ENCODE measurements around the gene PKNOX1.
"Not testable (repeated sequence)": the region's sequence is repeated elsewhere in the genome, so short reads cannot be mapped to it uniquely, and the experiment has no call there.

The PKNOX1 gene

DNA sequence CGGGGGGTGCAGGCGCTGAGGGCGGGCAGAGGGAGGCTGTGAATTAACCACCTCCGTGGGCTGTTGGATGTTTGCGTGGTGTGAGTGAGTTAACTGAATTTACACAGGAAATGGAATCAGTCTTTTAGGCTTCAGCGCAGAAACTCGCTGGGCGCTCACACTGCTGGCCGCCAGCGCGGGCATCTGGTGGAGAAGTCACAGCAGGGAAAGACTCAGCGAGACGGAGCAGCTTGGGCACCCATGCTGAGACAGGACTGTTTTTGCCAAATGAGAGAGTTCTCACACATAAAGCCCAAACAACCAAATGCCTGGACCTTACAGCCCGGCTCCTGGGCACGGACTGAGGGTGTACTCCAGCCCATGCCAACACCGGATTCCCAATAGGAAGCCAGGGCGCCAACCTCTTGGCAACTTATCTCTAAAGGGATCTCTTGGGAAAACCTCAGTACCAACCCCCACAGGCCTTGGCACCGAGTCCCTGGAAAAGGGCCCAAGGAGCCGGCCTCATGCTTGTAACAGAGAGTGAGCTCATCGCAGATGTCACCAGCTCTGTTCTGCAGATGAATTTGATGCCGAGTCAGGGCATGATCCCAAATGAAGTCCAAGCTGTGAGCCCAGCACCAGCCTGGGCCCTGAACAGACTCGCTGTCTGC is 90.0 kb downstream of the PKNOX1 start:
- not testable (repeated sequence) for DNase-seq

DNA sequence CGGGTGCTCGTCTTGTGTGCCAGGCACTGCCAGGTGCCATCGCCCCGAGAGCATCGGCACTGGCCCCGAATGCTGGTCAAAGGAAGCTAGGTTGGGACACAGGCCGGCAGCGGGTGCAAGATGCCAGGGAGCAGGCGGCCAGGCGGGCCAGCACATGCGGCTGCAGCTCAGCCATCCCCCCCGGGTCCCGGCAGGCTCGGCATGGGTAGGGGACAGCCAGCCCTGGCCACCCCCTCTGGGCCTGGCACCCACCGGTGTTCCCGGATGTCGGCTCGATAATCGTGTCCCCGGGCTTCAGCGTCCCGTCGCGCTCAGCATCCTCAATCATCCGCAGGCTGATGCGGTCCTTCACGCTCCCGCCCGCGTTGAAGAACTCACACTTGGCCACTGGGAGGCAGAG is 91.6 kb downstream of the PKNOX1 start:
- DNase-seq: not testable (repeated sequence)

GRCh38 chr21:43066690-43067089 is 92.3 kb downstream of the PKNOX1 start:
- not testable (repeated sequence) for DNase-seq

- not testable (repeated sequence) for DNase-seq
Observed at GRCh38 chr21:43068065-43068464, 93.7 kb downstream of the PKNOX1 start.

DNA sequence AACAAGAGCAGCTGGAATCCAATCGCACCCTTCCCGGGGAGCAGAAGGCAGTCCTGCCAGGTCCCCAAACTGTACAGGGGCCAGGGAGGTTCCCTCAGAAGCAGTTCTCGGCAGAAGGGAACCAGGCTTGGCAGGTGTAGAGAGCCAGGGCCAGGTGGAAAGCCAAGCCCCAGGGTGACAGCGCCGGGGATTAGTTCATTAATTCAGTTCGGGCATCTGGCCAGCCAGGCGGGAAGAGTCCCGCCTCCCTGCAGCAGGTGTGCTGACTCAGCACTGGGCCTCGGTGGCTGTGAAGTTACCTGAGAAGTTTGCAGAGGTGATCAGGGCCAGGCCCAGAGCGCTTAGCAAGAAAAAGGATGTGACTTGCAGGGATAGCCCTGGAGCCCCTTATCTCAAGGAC is 95.3 kb downstream of the PKNOX1 start:
- not testable (repeated sequence) for DNase-seq

DNA sequence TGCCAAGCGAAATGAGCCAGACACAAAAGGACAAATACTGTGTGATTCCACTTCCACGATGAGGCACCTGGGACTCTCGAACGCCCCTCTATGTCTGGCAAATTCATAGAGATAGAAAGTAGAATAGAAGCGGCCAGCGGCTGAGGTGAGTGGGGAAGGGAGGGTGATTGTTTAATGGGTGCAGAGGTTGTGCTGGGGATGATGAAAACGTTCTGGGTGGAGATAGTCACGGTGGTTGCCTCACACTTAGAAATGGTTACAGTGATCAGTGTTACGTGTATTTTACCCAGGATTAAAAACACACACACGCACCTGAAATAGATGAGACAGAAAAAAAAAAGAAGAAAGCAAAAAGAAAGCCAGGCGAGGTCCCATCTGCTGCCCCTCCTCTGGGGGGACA is 98.4 kb downstream of the PKNOX1 start:
- not testable (repeated sequence) for DNase-seq

DNA sequence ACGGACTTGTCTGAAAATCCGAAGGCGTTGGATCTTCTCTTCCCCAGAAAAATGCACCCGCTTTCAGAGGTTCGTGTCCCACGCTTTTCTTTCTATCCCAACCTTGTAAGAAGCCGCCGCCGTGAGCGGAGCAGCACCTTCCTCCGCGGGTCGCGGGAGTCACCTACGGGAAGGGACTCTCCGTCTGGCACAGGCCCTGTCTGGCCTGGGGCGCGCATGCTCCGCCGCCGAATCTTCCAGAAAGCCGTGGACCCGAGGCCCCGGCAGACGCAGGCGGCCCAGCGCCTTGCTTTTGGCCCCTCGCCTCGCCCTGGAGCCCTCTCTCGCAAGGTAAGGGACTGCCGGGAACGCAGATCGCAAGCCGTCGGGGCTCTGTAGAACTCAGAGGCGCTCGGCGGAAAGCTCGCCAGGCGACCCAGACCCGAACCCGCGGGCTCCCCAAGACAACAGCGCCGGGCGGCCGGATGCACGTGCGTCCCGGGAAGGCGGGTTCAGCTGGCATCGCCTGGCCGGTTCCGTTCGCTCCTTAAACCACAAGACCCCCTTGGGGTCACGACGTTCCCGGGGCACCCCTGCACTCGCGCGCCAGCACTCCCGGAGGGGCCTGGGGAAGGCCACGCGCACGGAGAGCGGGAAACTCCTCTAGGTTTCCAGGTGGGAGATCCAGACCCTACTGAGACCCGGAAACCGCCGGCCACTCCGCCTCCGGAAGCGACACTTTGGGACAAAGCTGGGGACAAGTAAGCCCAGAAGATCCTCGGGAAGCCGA is 100.2 kb downstream of the PKNOX1 start:
- DNase-seq: not testable (repeated sequence)

DNA sequence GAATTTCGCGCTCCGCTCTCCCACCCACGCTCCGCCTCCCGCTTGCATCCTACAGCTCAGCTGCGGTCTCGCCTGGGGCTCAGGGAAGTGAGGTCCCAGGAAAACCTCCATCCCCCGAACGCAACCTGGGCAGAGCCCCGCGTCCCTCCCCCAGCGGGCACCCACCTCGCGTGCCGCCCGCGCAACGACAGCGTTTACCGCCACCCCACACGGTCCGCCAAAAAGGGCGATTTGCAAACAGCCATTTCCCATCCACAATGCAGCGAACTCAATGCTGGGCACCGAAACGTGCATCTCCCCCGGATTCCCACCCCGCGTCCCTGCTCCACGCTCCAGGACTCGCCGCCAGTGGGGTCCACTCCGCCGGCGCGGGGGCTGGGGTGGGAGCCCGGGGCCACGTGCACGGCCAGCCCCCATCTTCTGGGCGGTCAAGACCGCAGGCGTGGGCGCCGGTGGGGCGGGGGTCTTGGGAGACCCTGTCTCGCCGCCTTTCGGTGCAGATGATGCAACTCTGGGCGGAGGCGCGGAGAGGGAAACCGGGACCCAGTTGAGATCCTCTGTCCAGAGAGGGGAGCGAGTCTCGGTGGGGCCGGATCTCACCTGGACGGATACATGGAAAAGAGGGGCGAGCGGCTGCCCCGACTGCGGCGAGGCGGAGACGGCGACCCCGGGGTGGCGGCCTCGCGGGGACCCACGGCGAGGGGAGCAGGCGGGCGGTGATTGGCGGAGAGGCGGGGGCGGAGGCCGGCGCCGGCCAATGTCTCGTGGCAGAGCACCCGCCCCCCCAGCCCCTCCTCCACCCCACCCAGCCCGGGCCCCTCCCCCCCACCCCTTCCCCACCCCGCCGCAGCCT is 101.0 kb downstream of the PKNOX1 start, which contains the start of gene CBS:
CBS (minus strand) TSS at position 666 of the 853 bp plus-strand sequence. CDS start 3,642 bp downstream, outside the sequence.
- not testable (repeated sequence) for DNase-seq

GRCh38 chr21:43076023-43076637 is 101.8 kb downstream of the PKNOX1 start:
- not testable (repeated sequence) for DNase-seq

- not testable (repeated sequence) for DNase-seq
Observed at GRCh38 chr21:43076643-43077042, 102.3 kb downstream of the PKNOX1 start.

DNA sequence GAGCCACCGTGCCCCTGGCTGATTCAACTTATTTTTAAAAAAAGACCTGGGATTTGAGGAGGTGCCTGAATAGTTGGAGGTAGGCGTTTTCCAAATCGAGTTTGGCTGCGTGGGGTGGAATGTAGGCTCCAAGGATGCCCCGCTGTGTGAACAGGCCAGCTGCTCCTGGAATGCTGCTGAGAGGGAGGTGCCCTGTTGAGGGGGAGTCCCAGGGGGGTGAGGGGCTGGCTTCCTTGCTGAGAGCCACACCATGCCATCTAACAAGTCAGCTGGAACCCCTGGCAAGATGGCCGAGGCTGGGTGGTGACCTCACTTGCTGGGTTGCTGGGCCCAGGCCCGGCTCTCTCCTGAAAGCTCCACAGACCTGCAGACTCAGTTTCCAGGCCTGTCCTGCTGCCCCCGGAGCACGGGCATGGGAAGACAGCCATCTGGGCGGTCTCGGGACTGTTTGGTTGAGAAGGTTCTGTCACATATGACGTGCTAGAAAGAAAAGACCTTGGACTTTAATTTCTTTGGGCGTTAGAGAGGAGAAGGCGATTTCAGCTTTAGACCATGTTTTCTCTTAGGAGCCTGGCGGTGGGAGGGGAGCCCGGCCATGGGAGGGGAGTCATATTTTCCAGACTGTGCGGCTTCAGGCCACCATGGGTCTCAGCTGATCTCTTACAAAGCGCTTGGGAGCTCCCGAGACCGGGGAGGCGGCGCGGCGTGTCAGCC is 108.4 kb downstream of the PKNOX1 start:
- not testable (repeated sequence) for DNase-seq

Measured in CD4-positive, alpha-beta T cell treated with Interleukin-17A for 4 hours (primary cell).